HS-27A (cell line): ENCODE results near the gene CENPF.
"Not testable (repeated sequence)": the region's sequence is repeated elsewhere in the genome, so short reads cannot be mapped to it uniquely, and the experiment has no call there.

ENCODE experiments used
- DNase-seq: peaks from one replicate; pipeline ENCODE4 v3.0.0-alpha.2; 2012; ENCODE audit warnings: low read depth, missing footprints

The CENPF gene

DNA sequence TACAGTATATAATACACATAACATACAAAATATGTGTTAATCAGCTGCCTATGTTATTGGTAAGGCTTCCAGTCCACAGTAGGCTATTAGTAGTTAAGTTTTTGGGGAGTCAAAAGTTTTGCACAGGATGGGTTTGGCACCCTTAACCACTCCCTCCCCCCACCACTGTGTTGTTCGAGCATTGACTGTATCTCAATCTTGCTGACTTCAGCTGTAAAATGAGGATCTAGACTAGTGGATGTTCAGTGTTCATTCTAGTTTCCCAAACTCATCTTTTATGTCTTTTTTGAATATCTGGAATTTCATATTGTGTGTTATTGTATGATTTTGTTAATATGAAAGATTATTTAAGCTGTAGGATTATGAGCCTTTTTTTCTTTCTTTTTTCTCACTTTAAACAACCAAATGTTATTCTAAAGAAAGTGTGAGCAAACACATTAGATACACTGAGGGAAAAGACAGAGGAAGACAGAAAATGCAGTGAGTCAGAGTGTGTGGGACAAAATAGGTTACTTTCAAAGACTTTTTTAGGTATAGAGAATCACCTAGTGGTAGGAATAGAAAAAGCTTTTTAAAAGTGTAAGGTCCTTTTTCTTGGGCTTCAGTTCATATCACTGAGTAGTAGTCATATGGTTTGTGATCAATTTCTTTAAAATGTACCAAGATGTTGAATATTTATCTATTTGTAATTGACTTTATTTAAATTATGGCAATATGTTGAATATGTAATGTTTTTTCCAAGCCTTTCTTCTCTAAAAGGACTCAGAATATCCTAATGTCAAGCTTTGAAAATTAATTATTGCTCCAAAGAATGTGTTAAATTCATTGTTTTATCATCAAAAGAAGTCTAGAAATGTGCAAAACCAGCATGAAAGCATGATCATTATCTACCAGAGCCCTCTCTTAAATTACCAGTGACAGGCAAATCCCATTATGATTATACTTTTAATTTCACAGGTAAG lies 17.9 kb upstream of the CENPF start:
- no peak for DNase-seq

DNA sequence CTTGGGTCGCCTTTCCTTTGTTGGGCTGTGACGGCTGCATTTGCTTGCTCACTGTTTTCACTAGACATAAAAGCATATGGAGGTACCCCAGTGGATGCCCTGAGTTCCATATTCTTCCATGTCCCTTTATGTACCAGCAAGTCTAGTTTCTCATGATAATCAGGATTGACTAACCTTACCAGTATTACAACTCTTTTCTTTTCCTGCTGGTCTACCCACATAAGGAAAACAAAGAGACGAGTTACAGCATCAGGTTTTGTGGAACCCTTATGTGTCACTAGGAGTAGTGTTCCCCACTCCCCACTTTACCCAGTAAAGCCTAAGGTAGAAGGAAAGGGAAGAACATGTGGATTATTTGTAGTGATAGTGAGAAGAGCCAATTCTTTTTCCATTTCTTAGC lies 16.4 kb upstream of the CENPF start:
- DNase-seq, result no peak

DNA sequence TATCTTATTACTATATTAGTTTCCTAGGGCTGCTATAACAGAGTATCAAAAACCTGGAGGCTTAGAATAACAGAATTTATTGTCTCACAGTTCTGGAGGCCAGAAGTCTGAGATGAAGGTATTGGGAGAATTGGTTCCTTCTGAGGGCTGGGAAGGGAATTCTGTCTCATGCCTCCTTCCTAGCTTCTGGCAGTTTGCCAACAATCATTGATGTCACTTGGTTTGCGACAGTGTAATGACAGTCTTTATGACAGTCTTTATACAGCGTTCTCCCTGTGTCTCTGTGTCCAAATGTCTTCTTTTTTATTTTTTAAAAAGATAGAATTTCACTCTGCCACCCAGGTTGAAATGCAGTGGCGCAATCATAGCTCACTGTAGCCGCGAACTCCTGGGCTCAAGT lies 15.8 kb upstream of the CENPF start:
- DNase-seq, result no peak

DNA sequence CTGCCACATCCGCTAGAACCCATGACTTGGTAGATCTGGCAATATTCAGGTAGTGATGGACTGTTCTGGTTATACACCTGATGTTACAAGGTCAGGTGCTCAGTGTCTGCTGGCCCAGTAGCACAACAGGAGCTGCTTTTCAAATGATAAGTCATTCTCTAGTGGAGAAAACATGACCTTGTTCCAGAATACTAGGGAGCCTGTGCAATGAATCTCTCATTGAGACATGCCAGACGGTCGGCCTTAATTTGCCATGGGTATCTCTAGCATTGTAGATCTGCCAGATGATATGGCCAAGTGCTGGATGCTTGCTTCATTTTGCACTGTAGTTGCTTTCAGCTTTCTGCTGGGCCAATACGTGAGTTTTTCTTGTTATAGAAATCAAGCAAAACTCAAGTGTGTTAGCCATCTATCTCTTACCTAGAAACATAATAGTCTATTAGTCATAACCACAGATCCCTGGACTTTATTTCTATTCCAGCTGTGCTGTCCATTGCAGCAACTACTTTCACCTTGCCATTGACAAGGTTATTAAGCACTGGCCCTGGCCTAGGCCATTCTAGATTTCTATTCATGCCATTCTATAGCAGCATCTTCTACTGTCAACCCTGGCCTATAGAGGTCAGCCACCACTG lies 13.9 kb upstream of the CENPF start:
- DNase-seq, result no peak

DNA sequence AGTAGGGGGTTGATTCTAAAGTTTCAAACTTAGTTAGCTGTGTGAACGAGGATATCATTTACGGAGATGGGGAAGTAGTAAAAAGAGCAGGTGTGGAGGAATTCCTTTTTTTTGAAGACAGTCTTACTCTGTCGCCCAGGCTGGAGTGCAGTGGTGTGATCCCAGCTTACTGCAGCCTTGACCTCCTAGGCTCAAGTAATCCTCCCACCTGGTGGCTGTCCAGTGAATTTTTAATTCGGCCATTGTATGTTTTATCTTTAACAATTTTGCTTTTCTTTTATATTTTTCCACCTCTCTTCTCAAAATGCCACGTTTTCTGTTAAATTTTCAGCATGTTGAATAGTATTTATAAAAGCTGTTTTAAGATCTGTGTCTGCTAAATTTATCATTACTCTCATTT lies 12.3 kb upstream of the CENPF start:
- no peak for DNase-seq

DNA sequence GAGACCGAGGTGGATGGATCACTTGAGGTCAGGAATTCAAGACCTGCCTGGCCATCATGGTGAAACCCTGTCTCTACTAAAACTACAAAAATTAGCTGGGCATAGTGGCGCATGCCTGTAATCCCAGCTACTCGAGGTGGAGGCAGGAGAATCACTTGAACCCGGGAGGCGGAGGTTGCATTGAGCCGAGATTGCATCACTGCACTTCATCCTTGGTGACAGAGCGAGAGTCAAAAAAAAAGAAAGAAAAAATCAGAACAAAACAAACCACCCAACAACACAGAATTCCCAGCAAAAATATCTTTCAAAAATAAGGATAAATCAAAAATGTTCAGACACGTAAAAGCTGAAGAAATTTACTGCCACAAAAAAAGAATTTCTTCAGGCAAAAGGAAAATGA lies 11.1 kb upstream of the CENPF start:
- not testable (repeated sequence) for DNase-seq

DNA sequence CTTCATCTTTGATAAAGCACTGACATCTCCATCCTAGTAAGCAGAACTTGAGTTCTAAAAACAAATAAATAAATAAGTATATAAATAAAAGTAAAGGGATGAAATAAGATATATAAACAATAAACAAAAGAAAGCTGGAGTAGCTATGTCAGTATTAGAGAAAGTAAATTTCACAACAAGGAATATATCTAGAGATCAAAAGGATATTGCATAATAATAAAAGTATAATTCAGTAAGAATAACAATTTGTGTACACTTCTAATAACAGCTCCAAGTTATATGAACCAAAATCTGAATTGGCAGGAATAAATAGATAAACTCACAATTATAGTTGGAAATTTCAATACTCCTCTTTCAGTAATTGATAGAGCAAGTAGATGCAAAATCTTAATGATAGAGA lies 9.8 kb upstream of the CENPF start:
- no peak for DNase-seq

DNA sequence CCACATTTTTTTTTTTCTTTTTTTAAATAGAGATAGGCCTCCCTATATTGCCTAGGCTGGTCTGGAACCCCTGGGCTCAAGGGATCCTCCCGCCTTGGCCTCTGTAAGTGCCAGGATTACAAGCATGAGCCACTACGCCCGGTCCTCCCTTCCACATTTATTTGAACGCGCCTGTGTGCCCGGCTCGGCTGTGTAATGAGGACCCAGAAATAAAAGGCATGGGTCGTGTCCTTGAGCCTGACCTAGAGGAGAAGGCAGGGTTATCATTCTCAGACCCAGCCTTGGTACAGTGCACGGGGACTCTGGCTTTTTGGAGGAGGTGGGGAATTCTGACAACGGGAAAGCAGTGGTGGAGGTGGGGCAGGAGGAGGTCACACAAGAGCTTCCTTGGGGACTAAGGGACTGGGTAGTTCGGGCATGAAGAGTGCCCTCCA lies 841 bp downstream of the CENPF start:
- DNase-seq, result no peak

DNA sequence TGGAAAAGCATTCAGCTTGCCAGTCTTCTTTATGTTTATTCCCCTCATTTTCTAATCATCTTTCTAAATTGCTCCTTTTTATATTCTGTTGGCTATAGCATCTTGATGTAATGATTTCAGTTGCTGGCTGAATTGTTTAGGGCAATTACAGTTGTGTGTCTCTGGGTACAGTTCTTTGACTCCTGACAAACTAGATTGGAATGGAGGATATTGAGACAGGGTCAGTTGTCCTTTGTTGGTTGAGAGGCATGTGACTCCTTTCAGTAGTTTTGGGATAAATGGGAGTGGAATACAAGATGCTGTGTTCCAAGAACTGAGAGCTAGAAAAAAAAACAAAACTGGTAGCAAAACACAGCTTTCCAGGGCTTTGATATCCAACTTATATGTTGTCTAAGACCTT lies 1.5 kb downstream of the CENPF start:
- DNase-seq, result no peak

DNA sequence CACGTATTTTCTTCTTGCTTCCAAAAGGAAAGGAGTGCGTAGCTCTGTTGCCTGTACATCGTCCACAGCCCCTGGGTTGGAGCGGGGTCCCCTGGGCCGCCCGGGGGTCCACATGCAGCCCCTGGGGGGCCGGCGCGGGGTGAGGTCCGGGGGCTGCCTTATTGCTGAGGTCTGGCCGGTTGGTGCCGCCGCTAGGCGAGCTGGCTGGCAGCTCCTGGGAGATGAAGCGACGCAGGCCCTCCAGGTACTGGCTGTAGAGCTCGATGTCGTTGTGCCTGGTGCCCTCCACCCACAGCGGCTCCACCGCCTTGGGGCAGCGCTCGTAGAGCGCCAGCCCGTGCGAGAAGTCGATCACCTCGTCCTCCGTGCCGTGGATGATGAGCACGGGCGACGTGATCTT lies 2.5 kb downstream of the CENPF start:
- DNase-seq, result not testable (repeated sequence)

DNA sequence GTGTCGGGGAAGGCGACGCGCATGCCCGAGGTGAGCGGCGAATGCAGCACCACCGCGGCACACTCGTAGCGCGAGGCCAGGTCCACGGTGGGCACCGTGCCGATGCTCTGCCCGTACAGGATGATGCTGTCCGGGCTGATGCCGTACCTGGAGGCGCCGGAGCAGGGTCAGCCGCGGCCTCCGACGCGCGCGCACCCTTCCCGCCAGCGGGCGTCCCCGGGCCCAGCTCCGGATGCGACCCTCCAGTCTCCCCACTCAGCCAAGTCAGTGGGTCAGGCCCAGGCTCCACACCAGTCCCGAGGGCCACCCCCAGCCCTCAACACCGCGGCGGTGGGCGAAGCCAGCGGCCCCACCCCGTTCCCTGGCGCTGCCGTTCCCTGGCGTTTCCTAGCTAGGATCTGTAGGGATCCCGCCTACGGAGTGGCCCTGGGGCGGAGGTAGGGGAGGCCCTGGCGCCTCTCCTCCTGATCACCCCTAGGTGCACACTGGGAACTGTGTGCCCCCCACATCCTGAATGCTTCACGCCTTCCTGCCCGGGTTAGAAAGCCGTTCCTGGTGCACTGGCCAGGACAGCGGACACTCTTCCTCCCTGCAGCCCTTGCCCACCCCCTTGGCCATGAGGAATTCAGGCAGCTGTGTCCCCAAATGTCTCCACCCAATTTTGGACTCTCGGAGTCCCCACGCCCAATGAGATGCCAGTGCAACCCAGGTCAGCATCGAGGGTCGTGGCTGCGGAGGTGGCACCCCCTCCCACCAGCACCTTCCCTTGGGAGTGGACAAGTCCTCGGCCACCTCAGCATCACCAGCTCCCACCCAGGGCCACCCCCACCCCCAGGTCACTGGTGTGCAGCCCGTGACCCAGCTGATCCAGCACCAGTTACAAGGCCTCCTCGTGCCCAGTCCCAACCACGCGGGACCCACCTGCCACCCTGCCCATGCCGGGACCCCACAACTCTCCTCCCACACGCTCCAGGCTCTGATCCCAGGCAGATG lies 3.2 kb downstream of the CENPF start:
- not testable (repeated sequence) for DNase-seq

DNA sequence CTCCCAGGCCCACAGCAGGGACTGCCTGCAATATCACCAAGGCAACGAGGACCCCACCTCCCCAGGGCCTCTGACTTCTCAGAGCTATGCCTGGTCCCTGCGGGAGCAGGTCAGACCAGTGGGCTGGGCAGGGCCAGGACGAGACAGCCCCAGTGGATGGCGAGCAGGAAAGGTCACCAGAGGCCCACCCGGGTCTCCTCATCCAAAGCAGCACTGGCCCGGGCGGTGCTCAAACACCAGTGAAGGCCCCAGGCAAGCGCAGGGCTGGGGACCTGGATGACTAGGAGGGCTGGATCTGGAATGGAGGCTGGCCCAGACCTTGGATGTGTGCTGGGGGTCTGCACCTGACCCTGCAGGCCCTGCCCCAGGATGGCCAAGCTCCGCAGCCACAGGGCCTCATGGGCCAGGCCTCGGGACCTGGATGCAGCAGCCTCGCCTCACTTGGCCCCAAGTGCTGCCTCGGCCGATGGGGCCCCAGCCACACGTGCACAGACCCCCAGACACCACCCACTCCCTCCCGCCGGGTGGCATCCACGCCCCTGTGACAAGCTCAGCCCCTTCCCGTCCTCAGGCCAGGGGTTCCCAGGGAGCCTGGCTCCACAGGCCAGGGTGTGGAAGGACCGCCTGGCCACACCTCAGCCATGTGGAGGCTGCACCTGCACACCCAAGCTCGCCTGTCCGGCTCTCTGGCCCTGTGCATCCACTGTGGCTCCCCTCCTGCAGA lies 4.7 kb downstream of the CENPF start:
- DNase-seq, result not testable (repeated sequence)

DNA sequence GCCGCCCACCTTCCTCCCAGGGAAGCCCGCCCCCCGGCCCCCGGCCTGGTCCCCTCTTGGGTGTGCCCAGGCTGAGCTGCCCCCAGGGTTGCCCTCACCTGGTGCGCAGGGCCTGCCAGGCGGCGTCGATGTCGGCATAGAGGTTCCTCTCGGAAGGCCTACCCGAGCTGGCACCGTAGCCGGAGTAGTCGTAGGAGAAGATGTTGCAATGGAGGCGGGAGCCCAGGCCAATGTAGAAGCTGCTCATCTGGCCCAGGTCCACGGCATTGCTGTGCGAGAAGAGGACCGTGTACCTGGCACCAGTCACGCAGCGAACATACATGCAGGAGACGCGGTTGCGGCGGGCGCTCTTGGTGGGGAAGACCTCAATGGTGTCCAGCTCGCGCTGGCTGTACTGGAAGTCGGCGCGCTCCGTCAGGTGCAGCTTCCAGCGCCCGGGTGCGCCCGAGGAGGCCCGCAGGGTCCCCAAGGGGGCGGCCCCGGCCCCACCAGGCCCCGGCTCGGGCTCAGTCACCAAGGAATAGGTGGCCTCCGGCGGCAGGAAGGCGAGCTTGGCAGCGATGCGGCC lies 5.3 kb downstream of the CENPF start:
- DNase-seq, result not testable (repeated sequence)

DNA sequence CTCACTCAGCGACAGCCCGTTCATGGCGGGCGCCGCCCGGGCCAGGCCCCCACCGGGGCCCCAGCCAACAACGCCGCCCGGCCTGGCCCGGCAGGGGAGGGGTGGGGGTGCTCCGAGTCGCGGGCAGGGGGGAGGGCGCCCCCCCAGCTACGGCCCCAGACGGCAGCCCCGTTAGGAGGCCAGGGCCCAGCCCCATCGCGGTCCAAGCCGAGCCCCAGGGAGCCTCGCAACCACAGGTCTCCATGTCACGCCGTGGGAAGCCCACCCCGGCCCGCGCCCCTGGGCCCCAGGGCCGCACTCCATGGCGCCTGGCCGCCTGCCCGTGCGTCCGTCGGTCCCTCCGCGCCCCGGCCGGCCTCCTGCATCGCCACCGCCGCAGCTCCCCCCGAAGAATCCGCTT lies 5.8 kb downstream of the CENPF start:
- not testable (repeated sequence) for DNase-seq

DNA sequence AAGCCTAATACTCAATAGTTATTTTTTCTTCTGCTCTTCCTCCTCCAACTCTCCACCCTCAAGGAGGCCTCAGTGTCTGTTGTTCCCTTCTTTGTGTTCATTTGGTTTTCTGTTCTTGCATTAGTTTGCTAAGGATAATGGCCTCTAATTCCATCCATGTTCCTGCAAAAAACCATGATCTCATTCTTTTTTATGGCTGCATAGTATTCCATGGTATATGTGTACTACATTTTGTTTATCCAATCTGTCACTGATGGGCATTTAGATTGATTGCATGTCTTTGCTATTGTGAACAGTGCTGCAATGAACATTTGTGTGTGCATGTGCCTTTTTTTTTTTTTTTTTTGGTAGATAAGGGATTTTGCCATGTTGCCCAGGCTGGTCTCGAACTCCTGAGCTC lies 6.7 kb downstream of the CENPF start:
- no peak for DNase-seq

DNA sequence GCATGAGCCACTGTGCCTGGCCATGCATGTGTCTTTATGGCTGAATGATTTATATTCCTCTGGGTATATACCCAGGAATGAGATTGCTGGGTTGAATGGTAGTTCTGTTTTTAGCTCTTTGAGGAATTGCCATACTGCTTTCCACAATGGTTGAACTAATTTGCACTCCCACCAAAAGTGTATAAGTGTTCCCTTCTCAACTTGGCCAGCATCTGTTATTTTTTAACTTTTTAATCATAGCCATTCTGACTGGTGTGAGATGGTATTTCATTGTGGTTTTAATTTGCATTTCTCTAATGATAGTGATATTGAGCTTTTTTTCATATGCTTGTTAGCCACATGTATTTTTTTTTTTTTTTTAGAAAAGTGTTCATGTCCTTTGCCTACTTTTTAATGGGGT lies 7.1 kb downstream of the CENPF start:
- DNase-seq, result not testable (repeated sequence)

DNA sequence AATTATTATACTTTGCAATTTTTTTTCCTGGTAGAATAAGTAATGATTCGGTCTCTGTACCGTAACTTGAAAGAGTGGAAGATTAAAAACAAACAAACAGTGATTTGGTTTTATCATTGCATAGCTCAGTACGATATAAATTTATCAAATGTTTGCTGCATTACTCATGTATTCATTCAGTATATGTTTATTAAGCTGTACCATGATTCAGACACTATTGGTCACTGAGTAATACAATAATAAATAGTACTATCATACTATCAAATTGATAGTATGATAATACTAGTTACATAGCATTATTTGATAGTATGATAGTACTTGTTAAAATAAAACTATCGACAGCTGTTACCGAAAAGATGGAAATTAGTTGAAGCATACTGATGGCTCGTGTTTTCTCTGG lies 12.1 kb downstream of the CENPF start:
- DNase-seq, result no peak

DNA sequence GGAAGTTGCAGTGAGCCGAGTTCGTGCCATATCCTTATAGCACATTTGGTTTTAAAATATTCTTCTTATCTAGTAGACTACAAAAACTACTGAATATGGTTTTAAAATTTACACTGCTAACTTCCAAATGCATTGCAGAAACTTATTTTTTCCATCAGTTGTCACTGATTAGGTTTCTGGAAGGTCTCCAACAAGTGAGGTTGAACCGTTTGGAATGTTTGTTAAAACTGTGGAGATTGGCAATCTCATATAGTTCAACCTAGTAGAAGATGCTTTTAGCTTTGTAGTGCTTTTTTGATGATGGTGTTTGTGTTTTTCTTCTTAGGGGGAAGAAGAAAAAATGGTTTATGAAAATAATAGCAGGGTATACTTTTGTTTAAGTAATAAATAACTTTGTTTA lies 12.9 kb downstream of the CENPF start:
- no peak for DNase-seq

DNA sequence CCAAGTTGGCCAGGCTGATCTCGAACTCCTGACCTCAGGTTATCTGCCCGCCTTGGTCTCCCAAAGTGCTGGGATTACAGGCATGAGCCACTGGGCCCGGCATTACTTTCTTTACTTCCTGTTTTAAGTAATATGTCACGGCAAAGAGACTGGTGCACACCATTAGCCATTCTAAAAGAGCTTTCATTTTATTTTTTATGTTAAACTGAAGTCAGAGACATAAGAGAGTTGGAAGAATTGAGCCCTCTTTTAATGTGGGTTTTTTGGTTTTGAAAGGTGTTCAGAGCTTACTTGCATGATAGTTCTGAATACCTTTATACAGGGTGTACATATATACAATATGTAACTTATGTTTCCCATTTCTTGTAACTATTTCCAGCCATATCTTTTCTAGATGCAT lies 14.3 kb downstream of the CENPF start:
- DNase-seq, result no peak

DNA sequence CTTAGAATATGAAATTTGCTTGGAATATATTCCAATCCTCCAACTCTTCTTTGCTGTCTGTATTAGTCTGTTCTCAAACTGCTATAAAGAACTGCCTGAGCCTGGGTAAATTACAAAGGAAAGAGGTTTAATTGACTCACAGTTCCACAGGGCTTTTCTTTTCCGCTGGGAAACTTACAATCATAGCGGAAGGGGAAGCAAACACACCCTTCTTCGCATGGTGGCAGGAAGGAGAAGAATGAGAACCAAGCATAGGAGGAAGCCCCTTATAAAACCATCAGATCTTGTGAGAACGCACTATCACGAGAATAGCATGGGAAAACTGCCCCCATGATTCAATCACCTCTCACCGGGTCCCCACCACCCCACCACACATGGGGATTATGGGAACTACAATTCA lies 14.8 kb downstream of the CENPF start:
- DNase-seq, result no peak

DNA sequence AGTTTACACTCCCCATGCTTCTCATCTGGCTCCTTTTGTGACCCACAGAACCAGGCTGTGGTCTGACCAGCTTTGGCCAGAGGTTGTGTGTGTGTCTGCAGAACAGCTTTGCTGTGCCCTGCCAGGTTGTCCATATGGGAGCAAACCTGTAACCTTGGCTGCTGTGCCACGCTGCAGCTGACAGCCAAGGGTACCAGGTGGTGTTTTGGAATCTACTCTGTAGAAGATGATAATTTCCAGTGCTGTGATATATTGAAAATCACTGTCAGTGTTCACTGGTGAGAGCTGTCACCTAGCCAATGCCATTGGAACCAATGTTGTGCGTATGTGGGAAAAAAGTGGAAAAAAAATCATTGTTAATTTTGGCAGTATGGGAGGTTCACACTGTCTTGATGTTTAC lies 18.2 kb downstream of the CENPF start:
- DNase-seq, result no peak
